Testis (tissue), 3 donors: ENCODE data around the gene HPSE. TPM values are rescaled to one million over a fixed set of nuclear protein-coding genes. Genes with fewer than 3 reads are reported as not detected.

Experiments used
- DNase-seq: peaks from one replicate; pipeline ENCODE4 v3.0.0-alpha.2; 2019
- H3K27ac ChIP-seq, 2 donors: fragments of 200-600 bp; sonication (generic); one replicate each; pipeline ENCODE4 v1.5.1; 2019
- H3K27me3 ChIP-seq: fragments of 200-600 bp; sonication (generic); one replicate; pipeline ENCODE4 v1.5.1; 2019
- H3K36me3 ChIP-seq: fragments of 200-600 bp; sonication (generic); one replicate; pipeline ENCODE4 v1.5.1; 2017; ENCODE audit warnings: low read depth; ENCODE audit errors: missing control alignments
- H3K4me1 ChIP-seq: fragments of 200-600 bp; sonication (generic); one replicate; pipeline ENCODE4 v1.5.1; 2019
- H3K4me3 ChIP-seq, 2 donors: fragments of 200-600 bp; sonication (generic); one replicate each; pipeline ENCODE4 v1.5.1; 2017 to 2019
- H3K9me3 ChIP-seq: fragments of 200-600 bp; sonication (generic); one replicate; pipeline ENCODE4 v1.5.1; 2017
- CTCF ChIP-seq, 3 experiments: fragments of 450-650 bp in 2 of 3; fragments of 200-600 bp in 1 of 3; sonication (generic) in 1 of 3; IDR thresholded peaks; one replicate each; pipeline ENCODE4 v1.5.1; 2016 to 2019; ENCODE audit warnings: antibody characterized with exemption in 3 of 3, mild to moderate bottlenecking in 2 of 3, moderate library complexity in 1 of 3
- POLR2A ChIP-seq: fragments of 450-650 bp; IDR thresholded peaks from one replicate; pipeline ENCODE4 v1.6.1; 2017; ENCODE audit warnings: antibody characterized with exemption, mild to moderate bottlenecking, moderate library complexity
- WGBS, 2 donors: methylation state at CpG; one replicate each; pipeline ENCODE4 v1.1.5; 2018; 5-methylcytosine and 5-hydroxymethylcytosine counted together
- intact Hi-C: fragments of 100-400 bp; cut with DNase I; formaldehyde crosslinking; loops from one replicate; pipeline ENCODE4 v1.15.1; 2023; ENCODE audit warnings: low total_unique reads
- polyA plus RNA-seq: library from polyadenylated mRNA; stranded (reverse); fragments of 350-450 nt; fragmentation: Illumina TruSeq; extraction: RNeasy Lipid Tissue Mini Kit (QIAGEN cat#74804); gene quantifications from one replicate; pipeline ENCODE4 v1.2.3, GENCODE V29; 2014; ENCODE audit warnings: low read depth, low replicate concordance; ENCODE audit not compliant: insufficient read depth
- total RNA-seq, 2 donors: library from RNA; depleted of rRNA; stranded (reverse); fragments of >200 nt; gene quantifications; one replicate each; pipeline ENCODE4 v1.2.3, GENCODE V29; 2016

The HPSE gene
- total and polyA plus RNA-seq, 3 donors from 2014 or later: 0.79 to 2.3 (median 2.0) TPM

GRCh38 chr4:83255584-83255983 lies 79.1 kb downstream of the HPSE start:
- no peaks in the 10 kb centered on the region for H3K36me3 ChIP-seq
- intact Hi-C loops: no loop called here

GRCh38 chr4:83252782-83253405 lies 81.8 kb downstream of the HPSE start:
- intact Hi-C loops: no loop called here
- Histone ChIP-seq H3K27me3 (no peaks in the 10 kb centered on the region), H3K4me3 (no peak overlapping the region), H3K4me1 (no peaks in the 10 kb centered on the region), H3K9me3 (no peaks in the 10 kb centered on the region), H3K36me3 (no peaks in the 10 kb centered on the region), H3K27ac (no peak overlapping the region)
- TF ChIP-seq POLR2A: no peak
- TF ChIP-seq CTCF (IDR thresholded peaks at IDR 0.05): peak; percentile 32 to 65 (median 33)
- DNase-seq: peak; percentile 83
- WGBS, 2 donors: 33 to 40% methylated on average over 7 of the region's 7 CpGs

More at GRCh38 chr4:83255584-83255983, 79.1 kb downstream of the HPSE start:
- 72 to 76% methylated on average over 1 of the region's 1 CpG for WGBS, 2 donors
- H3K27ac ChIP-seq: no peak overlapping the region
- no peaks in the 10 kb centered on the region for H3K9me3 ChIP-seq
- TF ChIP-seq POLR2A (no peak), CTCF (IDR thresholded peaks at IDR 0.05) (no peak)
- H3K4me1 ChIP-seq: no peaks in the 10 kb centered on the region
- no peak for DNase-seq
- no peak overlapping the region for H3K4me3 ChIP-seq
- no peaks in the 10 kb centered on the region for H3K27me3 ChIP-seq

GRCh38 chr4:83251447-83251830 lies 83.2 kb downstream of the HPSE start:
- Histone ChIP-seq H3K36me3 (no peaks in the 10 kb centered on the region), H3K4me3 (no peak overlapping the region), H3K27ac (no peak overlapping the region), H3K27me3 (no peaks in the 10 kb centered on the region), H3K4me1 (no peaks in the 10 kb centered on the region), H3K9me3 (no peaks in the 10 kb centered on the region)
- 50 to 93% methylated on average over 2 of the region's 2 CpGs for WGBS, 2 donors
- no peak for DNase-seq
- intact Hi-C loops: no loop called here
- TF ChIP-seq POLR2A (no peak), CTCF (IDR thresholded peaks at IDR 0.05) (no peak)

GRCh38 chr4:83250687-83251446 lies 83.8 kb downstream of the HPSE start:
- H3K4me3 ChIP-seq: no peak overlapping the region
- intact Hi-C loops: no loop called here
- TF ChIP-seq CTCF (IDR thresholded peaks at IDR 0.05) (no peak), POLR2A (no peak)
- WGBS, 2 donors: 65 to 93% methylated on average over 7 of the region's 7 CpGs
- no peaks in the 10 kb centered on the region for H3K4me1 ChIP-seq
- no peaks in the 10 kb centered on the region for H3K27me3 ChIP-seq
- H3K9me3 ChIP-seq: no peaks in the 10 kb centered on the region
- no peak overlapping the region for H3K27ac ChIP-seq
- no peak for DNase-seq
- no peaks in the 10 kb centered on the region for H3K36me3 ChIP-seq
